Measurements from ENCODE around the gene EXO1.

DNA sequence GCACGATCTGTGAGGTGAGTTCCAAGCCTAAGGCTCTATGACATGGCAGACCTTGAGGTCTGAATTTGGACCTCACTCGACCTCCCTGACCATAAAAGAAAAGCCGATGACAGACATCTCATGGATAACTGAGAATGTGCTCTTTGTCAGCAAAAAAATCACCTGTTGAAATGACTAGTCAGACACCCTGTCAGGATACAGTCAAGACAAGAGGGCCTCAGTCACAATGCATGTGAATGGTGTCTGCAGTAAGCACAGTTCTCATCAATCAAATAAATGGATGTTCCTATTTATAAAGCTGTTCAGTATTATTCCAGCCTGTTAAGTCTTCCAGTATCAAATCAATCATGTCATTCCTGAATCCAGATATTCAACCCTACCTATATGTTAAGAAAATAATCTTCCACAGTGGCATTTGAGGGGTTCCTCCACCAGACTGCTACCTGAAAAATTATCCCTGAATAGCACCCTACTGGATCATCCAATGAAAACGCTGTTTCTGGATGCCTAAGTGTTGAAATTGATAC is 28.6 kb upstream of the EXO1 start:
- TF ChIP-seq, protein P1, sequence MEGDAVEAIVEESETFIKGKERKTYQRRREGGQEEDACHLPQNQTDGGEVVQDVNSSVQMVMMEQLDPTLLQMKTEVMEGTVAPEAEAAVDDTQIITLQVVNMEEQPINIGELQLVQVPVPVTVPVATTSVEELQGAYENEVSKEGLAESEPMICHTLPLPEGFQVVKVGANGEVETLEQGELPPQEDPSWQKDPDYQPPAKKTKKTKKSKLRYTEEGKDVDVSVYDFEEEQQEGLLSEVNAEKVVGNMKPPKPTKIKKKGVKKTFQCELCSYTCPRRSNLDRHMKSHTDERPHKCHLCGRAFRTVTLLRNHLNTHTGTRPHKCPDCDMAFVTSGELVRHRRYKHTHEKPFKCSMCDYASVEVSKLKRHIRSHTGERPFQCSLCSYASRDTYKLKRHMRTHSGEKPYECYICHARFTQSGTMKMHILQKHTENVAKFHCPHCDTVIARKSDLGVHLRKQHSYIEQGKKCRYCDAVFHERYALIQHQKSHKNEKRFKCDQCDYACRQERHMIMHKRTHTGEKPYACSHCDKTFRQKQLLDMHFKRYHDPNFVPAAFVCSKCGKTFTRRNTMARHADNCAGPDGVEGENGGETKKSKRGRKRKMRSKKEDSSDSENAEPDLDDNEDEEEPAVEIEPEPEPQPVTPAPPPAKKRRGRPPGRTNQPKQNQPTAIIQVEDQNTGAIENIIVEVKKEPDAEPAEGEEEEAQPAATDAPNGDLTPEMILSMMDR (IDR thresholded peaks at IDR 0.05), result no peak
- no peak for TF ChIP-seq POLR2A (IDR thresholded peaks at IDR 0.05; ENCODE audit: low read depth)
- no peak for TF ChIP-seq POLR2AphosphoS5 (IDR thresholded peaks at IDR 0.05)
- TF ChIP-seq EP300 (IDR thresholded peaks at IDR 0.05), result no peak

Measured in esophagus muscularis mucosa (tissue), 4 donors.